Neuron (in vitro differentiated cells): ENCODE results near the gene FNBP1.

Experiments
- H2AFZ ChIP-seq: one replicate; pipeline ENCODE4 v1.6.1; 2013; ENCODE audit warnings: low read depth, mild to moderate bottlenecking, inconsistent platforms, low read length, moderate library complexity
- H3K27me3 ChIP-seq: one replicate; pipeline ENCODE4 v1.6.1; 2013; ENCODE audit warnings: low read length; ENCODE audit not compliant: insufficient read depth
- H3K36me3 ChIP-seq: one replicate; pipeline ENCODE4 v1.6.1; 2013; ENCODE audit warnings: low read length; ENCODE audit not compliant: insufficient read depth
- H3K4me1 ChIP-seq: one replicate; pipeline ENCODE4 v1.6.1; 2013; ENCODE audit warnings: low read length; ENCODE audit not compliant: insufficient read depth
- H3K4me3 ChIP-seq: 2 replicates; pipeline ENCODE4 v1.5.1; 2013; ENCODE audit warnings: mild to moderate bottlenecking, low read length, moderate library complexity
- H3K9me3 ChIP-seq: one replicate; pipeline ENCODE4 v1.6.1; 2013; ENCODE audit warnings: low read length

FNBP1 gene

DNA sequence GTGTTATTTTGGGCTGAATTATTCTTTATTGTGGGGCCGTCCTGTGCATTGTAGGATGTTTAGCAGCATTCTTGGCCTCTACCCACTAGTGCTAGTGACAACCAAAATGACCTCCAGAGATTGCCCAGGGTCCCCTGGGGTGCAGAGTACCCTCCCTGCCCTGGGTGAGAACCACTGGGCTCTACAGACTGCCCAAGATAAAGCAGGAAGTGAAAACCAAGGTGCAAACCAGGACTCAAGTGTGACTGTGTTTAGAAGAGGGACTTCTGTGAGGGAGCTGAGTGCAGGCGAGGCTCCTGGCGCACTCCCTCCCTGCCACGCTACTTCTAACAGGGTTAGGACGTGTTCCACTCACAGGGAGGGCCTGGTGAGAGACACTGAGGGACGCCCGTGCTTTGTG lies 166.2 kb downstream of the FNBP1 start:
- H3K4me3 ChIP-seq, result no peak overlapping the region
- H3K36me3 ChIP-seq, result peaks cover 52% of the 10 kb centered on the region
- no peaks in the 10 kb centered on the region for H3K27me3 ChIP-seq
- H2AFZ ChIP-seq, result no peak overlapping the region
- H3K9me3 ChIP-seq, result no peaks in the 10 kb centered on the region
- H3K4me1 ChIP-seq, result no peaks in the 10 kb centered on the region

- H2AFZ ChIP-seq, result no peak overlapping the region
- no peaks in the 10 kb centered on the region for H3K9me3 ChIP-seq
- no peak overlapping the region for H3K4me3 ChIP-seq
- no peaks in the 10 kb centered on the region for H3K27me3 ChIP-seq
- H3K4me1 ChIP-seq, result peaks cover 6% of the 10 kb centered on the region
- H3K36me3 ChIP-seq, result peaks cover 42% of the 10 kb centered on the region
Observed at GRCh38 chr9:129875687-129876395, 167.1 kb downstream of the FNBP1 start.

GRCh38 chr9:129875181-129875611 lies 167.8 kb downstream of the FNBP1 start:
- no peaks in the 10 kb centered on the region for H3K9me3 ChIP-seq
- H3K4me1 ChIP-seq, result peaks cover 7% of the 10 kb centered on the region
- H2AFZ ChIP-seq, result no peak overlapping the region
- no peaks in the 10 kb centered on the region for H3K27me3 ChIP-seq
- H3K4me3 ChIP-seq, result no peak overlapping the region
- H3K36me3 ChIP-seq, result peaks cover 36% of the 10 kb centered on the region

- H2AFZ ChIP-seq, result no peak overlapping the region
Observed at GRCh38 chr9:129874261-129875101, 168.5 kb downstream of the FNBP1 start.

GRCh38 chr9:129873563-129874190 lies 169.3 kb downstream of the FNBP1 start:
- H3K4me1 ChIP-seq, result peaks cover 7% of the 10 kb centered on the region

More at GRCh38 chr9:129874261-129875101, 168.5 kb downstream of the FNBP1 start:
- no peak overlapping the region for H3K4me3 ChIP-seq
- H3K36me3 ChIP-seq, result peaks cover 32% of the 10 kb centered on the region
- H3K4me1 ChIP-seq, result peaks cover 7% of the 10 kb centered on the region
- no peaks in the 10 kb centered on the region for H3K9me3 ChIP-seq
- H3K27me3 ChIP-seq, result no peaks in the 10 kb centered on the region

GRCh38 chr9:129871046-129871445 lies 171.9 kb downstream of the FNBP1 start:
- no peak overlapping the region for H2AFZ ChIP-seq
- H3K4me3 ChIP-seq, result no peak overlapping the region
- H3K9me3 ChIP-seq, result no peaks in the 10 kb centered on the region
- no peaks in the 10 kb centered on the region for H3K27me3 ChIP-seq
- peaks cover 7% of the 10 kb centered on the region for H3K4me1 ChIP-seq
- peaks cover 32% of the 10 kb centered on the region for H3K36me3 ChIP-seq

More at GRCh38 chr9:129873563-129874190, 169.3 kb downstream of the FNBP1 start:
- H2AFZ ChIP-seq, result no peak overlapping the region
- H3K4me3 ChIP-seq, result no peak overlapping the region
- H3K36me3 ChIP-seq, result peaks cover 32% of the 10 kb centered on the region
- no peaks in the 10 kb centered on the region for H3K9me3 ChIP-seq
- H3K27me3 ChIP-seq, result no peaks in the 10 kb centered on the region

DNA sequence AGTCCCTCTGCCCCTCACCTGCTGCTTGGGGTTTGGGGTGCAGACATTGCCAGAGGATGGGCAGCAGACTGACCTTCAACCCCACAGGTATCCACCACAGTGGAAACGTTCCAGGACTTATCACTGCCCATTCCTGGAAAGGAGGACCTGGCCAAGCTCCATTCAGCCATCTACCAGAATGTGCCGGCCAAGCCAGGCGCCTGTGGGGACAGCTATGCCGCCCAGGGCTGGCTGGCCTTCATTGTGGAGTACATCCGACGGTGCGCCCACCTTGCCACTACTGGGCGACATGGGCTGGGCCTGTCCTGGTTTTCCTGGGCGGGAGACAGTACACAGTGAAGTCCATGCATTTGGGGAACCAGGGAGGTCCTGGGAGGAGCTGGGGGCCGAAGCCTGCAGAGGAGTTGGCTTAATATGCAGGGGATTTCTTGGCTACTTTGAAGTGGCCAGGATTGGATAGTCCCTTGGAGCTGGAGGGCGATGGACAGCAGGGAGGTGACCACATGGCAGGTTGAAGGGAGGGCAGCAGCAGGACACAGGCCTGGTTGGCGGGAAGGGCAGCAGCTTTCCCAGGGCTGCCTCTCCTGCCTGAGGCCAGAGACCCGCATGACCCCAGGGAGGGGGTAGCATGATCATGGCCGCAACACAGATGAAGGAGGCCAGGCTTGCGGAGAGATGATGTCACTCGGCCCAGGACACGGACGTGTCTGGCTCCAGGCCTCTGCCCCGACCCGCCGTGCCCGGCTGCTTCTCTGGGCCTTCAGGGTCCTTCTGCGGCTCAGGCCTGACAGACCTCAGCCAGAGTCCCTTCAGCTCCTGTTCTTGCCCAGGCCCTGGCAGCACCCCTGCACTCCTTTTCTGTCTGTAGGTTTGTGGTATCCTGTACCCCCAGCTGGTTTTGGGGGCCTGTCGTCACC lies 173.1 kb downstream of the FNBP1 start:
- peaks cover 7% of the 10 kb centered on the region for H3K4me1 ChIP-seq
- H3K36me3 ChIP-seq, result peaks cover 29% of the 10 kb centered on the region
- no peaks in the 10 kb centered on the region for H3K27me3 ChIP-seq
- H2AFZ ChIP-seq, result no peak overlapping the region
- H3K9me3 ChIP-seq, result no peaks in the 10 kb centered on the region
- no peak overlapping the region for H3K4me3 ChIP-seq

GRCh38 chr9:129868872-129869486 lies 174.0 kb downstream of the FNBP1 start:
- H3K4me3 ChIP-seq, result no peak overlapping the region
- peaks cover 7% of the 10 kb centered on the region for H3K4me1 ChIP-seq
- H3K36me3 ChIP-seq, result peaks cover 25% of the 10 kb centered on the region
- no peak overlapping the region for H2AFZ ChIP-seq
- H3K9me3 ChIP-seq, result no peaks in the 10 kb centered on the region
- no peaks in the 10 kb centered on the region for H3K27me3 ChIP-seq

DNA sequence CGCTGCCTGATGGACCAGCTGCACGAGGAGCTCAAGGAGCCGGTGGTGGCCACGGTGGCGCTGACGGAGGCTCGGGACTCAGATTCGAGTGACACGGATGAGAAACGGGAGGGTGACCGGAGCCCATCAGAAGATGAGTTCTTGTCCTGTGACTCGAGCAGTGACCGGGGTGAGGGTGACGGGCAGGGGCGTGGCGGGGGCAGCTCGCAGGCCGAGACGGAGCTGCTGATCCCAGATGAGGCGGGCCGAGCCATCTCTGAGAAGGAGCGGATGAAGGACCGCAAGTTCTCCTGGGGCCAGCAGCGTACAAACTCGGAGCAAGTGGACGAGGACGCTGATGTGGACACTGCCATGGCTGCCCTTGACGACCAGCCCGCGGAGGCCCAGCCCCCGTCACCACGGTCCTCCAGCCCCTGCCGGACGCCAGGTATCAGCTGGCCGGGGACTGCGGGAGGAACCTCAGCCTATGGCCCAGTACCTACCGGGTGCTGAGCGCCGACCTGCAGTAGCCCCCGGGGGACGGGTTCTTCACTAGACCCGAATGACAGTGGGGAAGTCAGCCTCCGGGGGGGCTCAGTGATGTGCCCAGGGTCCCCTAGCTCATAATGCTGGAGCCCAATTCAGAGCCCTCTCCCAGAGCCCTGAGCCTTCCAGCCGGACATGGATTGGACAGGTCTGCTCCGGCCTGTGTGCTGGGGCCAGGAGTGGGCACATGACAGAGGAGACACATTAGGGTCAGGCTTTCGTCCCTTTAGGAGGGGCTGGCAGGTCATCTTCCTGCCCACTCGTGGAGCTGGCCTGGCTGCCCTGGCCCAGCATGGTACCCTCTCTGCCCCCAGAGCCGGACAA lies 174.7 kb downstream of the FNBP1 start:
- Histone ChIP-seq H3K4me1 (peaks cover 7% of the 10 kb centered on the region), H2AFZ (no peak overlapping the region)

DNA sequence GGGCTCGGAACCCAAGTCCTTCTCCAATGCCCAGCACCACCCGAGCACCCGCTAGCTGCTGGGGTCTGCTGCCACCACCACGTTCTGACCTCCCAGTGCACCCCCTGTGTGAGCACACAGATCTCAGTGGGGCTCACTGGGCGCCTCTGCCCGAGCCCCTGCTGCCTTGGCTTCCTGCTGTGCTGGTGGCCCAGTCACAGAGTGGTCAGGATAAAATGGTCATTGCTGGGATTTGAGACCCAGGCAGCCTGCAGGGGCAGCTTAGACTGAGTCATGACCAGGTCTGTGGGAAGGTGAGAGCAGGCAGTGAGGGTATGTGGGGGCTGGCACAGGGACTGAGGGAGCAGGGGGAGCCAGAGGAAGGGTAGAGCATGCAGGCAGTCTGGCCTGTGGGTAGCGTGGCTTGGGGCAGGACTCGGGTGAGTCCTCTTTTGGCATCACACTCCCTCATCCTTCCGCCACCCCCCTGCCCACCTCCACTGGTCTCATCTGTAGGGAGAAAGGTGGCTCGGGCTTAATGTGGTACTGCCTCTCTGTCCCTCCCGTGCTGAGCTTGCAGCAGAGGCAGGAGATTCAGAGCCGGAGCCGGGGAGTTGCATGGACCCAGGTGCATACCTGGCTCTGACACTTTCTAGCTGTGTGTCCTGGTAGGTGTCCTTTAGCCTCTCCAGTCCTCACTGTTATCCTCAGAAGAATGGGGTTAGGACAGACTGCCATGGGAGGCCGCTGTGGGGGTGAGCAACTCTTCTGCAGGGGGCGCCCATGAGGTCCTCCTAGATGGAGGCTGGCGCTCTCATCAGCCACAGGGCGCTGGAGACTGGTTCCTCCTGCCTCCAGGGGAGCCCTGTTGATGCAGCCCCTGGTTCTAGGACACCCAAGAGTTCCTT lies 175.6 kb downstream of the FNBP1 start:
- Histone ChIP-seq H3K27me3 (no peaks in the 10 kb centered on the region), H3K4me3 (no peak overlapping the region), H3K36me3 (peaks cover 25% of the 10 kb centered on the region), H3K4me1 (peaks cover 7% of the 10 kb centered on the region), H2AFZ (no peak overlapping the region), H3K9me3 (no peaks in the 10 kb centered on the region)

More for the DNA sequence above, 174.7 kb downstream of the FNBP1 start:
- H3K4me3 ChIP-seq, result no peak overlapping the region
- no peaks in the 10 kb centered on the region for H3K9me3 ChIP-seq
- H3K27me3 ChIP-seq, result no peaks in the 10 kb centered on the region
- peaks cover 20% of the 10 kb centered on the region for H3K36me3 ChIP-seq
